ENCODE data around the gene PPP6R2. TPM values are rescaled to one million over a fixed set of nuclear protein-coding genes. Genes with fewer than 3 reads are reported as not detected.

Gene PPP6R2
- total RNA-seq, 1 experiment from 2014 or later = 47.8 TPM

- Mint-ChIP-seq H3K4me1 (no peaks in the 10 kb centered on the region), H3K27me3 (ENCODE audit: low read depth) (no peaks in the 10 kb centered on the region; the same call in 1 of the 2 replicates), H3K9me3 (no peaks in the 10 kb centered on the region), H3K27ac (no peak overlapping the region), H3K36me3 (peaks cover 47% of the 10 kb centered on the region), H3K4me3 (no peak overlapping the region)
- ChIA-PET POLR2A (no interaction called here), CTCF (interaction anchor here (1.4 to 1.9 kb wide), 2 partner anchors 60 to 66 kb away, joined by 3 to 5 read pairs; partner anchors contain the start of gene SCO2)
- no peak for ATAC-seq
- TF ChIP-seq KAT7 (CRISPR knock-in tag; IDR thresholded peaks at IDR 0.05; ENCODE audit: borderline replicate concordance) = no peak
- no peak for TF ChIP-seq NFE2L1 (CRISPR knock-in tag; IDR thresholded peaks at IDR 0.05)
- no peak for TF ChIP-seq FOXP4 (CRISPR knock-in tag; IDR thresholded peaks at IDR 0.05)
- no peak for TF ChIP-seq SMAD3 (CRISPR knock-in tag; IDR thresholded peaks at IDR 0.05; ENCODE audit: borderline replicate concordance)
- TF ChIP-seq SMAD4 (CRISPR knock-in tag; IDR thresholded peaks at IDR 0.05) = no peak
- no peak for TF ChIP-seq PREB (CRISPR knock-in tag; IDR thresholded peaks at IDR 0.05; ENCODE audit: borderline replicate concordance)
- TF ChIP-seq MLX (CRISPR knock-in tag; IDR thresholded peaks at IDR 0.05) = no peak
- no peak for TF ChIP-seq TCF7 (CRISPR knock-in tag; IDR thresholded peaks at IDR 0.05; ENCODE audit: low read depth)
- TF ChIP-seq ZNF138 (CRISPR knock-in tag; conservative IDR thresholded peaks at IDR 0.05) = no peak
- no peak for TF ChIP-seq CREB1 (CRISPR knock-in tag; IDR thresholded peaks at IDR 0.05)
- no peak for DNase-seq (ENCODE audit: low spot score)
Observed at GRCh38 chr22:50459496-50460140, 116.5 kb downstream of the PPP6R2 start.

- no peak for DNase-seq (ENCODE audit: low spot score)
- Mint-ChIP-seq H3K4me1 (no peaks in the 10 kb centered on the region), H3K27me3 (ENCODE audit: low read depth) (no peaks in the 10 kb centered on the region; the same call in 1 of the 2 replicates), H3K36me3 (peaks cover 42% of the 10 kb centered on the region), H3K27ac (no peak overlapping the region), H3K4me3 (no peak overlapping the region), H3K9me3 (no peaks in the 10 kb centered on the region)
- ATAC-seq = no peak
- ChIA-PET POLR2A (no interaction called here), CTCF (no interaction called here)
- no peak for TF ChIP-seq SMAD3 (CRISPR knock-in tag; IDR thresholded peaks at IDR 0.05; ENCODE audit: borderline replicate concordance)
- no peak for TF ChIP-seq ATF6 (CRISPR knock-in tag; IDR thresholded peaks at IDR 0.05)
- no peak for TF ChIP-seq E2F4 (CRISPR knock-in tag; IDR thresholded peaks at IDR 0.05; ENCODE audit: borderline replicate concordance, low read depth)
- no peak for TF ChIP-seq CTCF (IDR thresholded peaks at IDR 0.05)
- TF ChIP-seq E2F5 (CRISPR knock-in tag; IDR thresholded peaks at IDR 0.05) = no peak
- TF ChIP-seq SP1 (CRISPR knock-in tag; conservative IDR thresholded peaks at IDR 0.05) = no peak
- no peak for TF ChIP-seq ZNF263 (CRISPR knock-in tag; IDR thresholded peaks at IDR 0.05; ENCODE audit: low read depth)
Observed at GRCh38 chr22:50460938-50461337, 117.8 kb downstream of the PPP6R2 start.
